IMR-90 (cell line): ENCODE measurements around the gene RMI1. TPM values are rescaled to one million over a fixed set of nuclear protein-coding genes. Genes with fewer than 3 reads are reported as not detected.

Experiments
- ATAC-seq: fragments of 200-7000 bp; cut with Tn5 transposase; 2 replicates; pipeline ENCODE4 v1.9.1; 2020; ENCODE audit warnings: low read depth, mild to moderate bottlenecking, moderate library complexity
- BruUV-seq: library from RNA; stranded (reverse); fragments of 400-500 nt; replicated peaks from 2 replicates; lab custom pipeline; 2021; lab: Mats Ljungman, UMichigan
- CTCF ChIA-PET: fragments of 300-600 bp; formaldehyde crosslinking; extraction: SDS; loops from one replicate; lab custom pipeline; 2021; ENCODE audit warnings: antibody characterized with exemption; lab: Yijun Ruan, JAX
- POLR2A ChIA-PET: fragments of 300-600 bp; sonication (Branson Sonifier 250); formaldehyde crosslinking; loops from one replicate; lab custom pipeline; 2022; ENCODE audit warnings: antibody characterized with exemption; ENCODE audit not compliant: unreplicated experiment; lab: Charles Lee
- DNase-seq: peaks from one replicate; pipeline ENCODE4 v3.0.0; 2013
- H2AFZ ChIP-seq: replicated peaks from 2 replicates; pipeline ENCODE3; 2013; ENCODE audit warnings: low read length, mild to moderate bottlenecking; ENCODE audit not compliant: poor library complexity
- H2AK5ac ChIP-seq: 2 replicates; pipeline ENCODE4 v1.6.1; 2013; ENCODE audit warnings: low read depth, low read length, inconsistent platforms
- H2AK9ac ChIP-seq: replicated peaks from 2 replicates; pipeline ENCODE3; 2013; ENCODE audit warnings: mild to moderate bottlenecking, low read depth, low read length, moderate library complexity; ENCODE audit not compliant: poor library complexity
- H2BK120ac ChIP-seq: 2 replicates; pipeline ENCODE4 v1.6.1; 2013; ENCODE audit warnings: low read depth, low read length, inconsistent platforms
- H2BK15ac ChIP-seq: 3 replicates; pipeline ENCODE4 v1.6.1; 2013; ENCODE audit warnings: low read depth, low read length, inconsistent platforms
- H2BK20ac ChIP-seq: 2 replicates; pipeline ENCODE4 v1.6.1; 2013; ENCODE audit warnings: low read depth, mild to moderate bottlenecking, inconsistent platforms, low read length, moderate library complexity
- H2BK5ac ChIP-seq: 2 replicates; pipeline ENCODE4 v1.6.1; 2013; ENCODE audit warnings: mild to moderate bottlenecking, low read depth, low read length, inconsistent platforms; ENCODE audit not compliant: poor library complexity, severe bottlenecking
- H3K14ac ChIP-seq: replicated peaks from 2 replicates; pipeline ENCODE4 v1.6.1; 2013; ENCODE audit warnings: low read depth, low read length, inconsistent platforms
- H3K18ac ChIP-seq: 2 replicates; pipeline ENCODE4 v1.6.1; 2013; ENCODE audit warnings: low read depth, low read length, control low read depth
- H3K23ac ChIP-seq: 2 replicates; pipeline ENCODE4 v1.6.1; 2013; ENCODE audit warnings: low read depth, low read length, inconsistent platforms
- H3K27ac ChIP-seq: 2 replicates; pipeline ENCODE4 v1.5.1; 2013; ENCODE audit warnings: mild to moderate bottlenecking, control low read depth, low read length; ENCODE audit not compliant: insufficient read depth
- H3K27me3 ChIP-seq: 2 replicates; pipeline ENCODE4 v1.6.1; 2013; ENCODE audit warnings: low read length; ENCODE audit not compliant: control insufficient read depth, insufficient read depth
- H3K36me3 ChIP-seq: 2 replicates; pipeline ENCODE4 v1.6.1; 2013; ENCODE audit warnings: low read length, mixed read lengths; ENCODE audit not compliant: control insufficient read depth, insufficient read depth
- H3K4ac ChIP-seq: 2 replicates; pipeline ENCODE4 v1.6.1; 2013; ENCODE audit warnings: low read depth, low read length, inconsistent platforms
- H3K4me1 ChIP-seq: 2 replicates; pipeline ENCODE4 v1.6.1; 2013; ENCODE audit warnings: low read length, mixed read lengths; ENCODE audit not compliant: control insufficient read depth, insufficient read depth
- H3K4me2 ChIP-seq: 2 replicates; pipeline ENCODE4 v1.6.1; 2013; ENCODE audit warnings: low read depth, mild to moderate bottlenecking, control low read depth, low read length, moderate library complexity
- H3K4me3 ChIP-seq: 2 replicates; pipeline ENCODE4 v1.5.1; 2013; ENCODE audit warnings: low read depth, mild to moderate bottlenecking, control low read depth, low read length, moderate library complexity; ENCODE audit not compliant: insufficient read depth
- H3K56ac ChIP-seq: 2 replicates; pipeline ENCODE4 v1.6.1; 2013; ENCODE audit warnings: low read length, inconsistent platforms; ENCODE audit not compliant: insufficient read depth; ENCODE audit errors: extremely low read depth
- H3K79me1 ChIP-seq, 2 experiments: 2 replicates each; pipeline ENCODE4 v1.6.1; 2013; ENCODE audit warnings: low read length in 2 of 2, inconsistent platforms in 1 of 2, low read depth in 1 of 2
- H3K9ac ChIP-seq: 2 replicates; pipeline ENCODE4 v1.6.1; 2013; ENCODE audit warnings: low read depth, low read length, control low read depth
- H3K9me1 ChIP-seq: 2 replicates; pipeline ENCODE4 v1.6.1; 2013; ENCODE audit warnings: low read length, inconsistent platforms; ENCODE audit not compliant: insufficient read depth
- H3K9me3 ChIP-seq: 2 replicates; pipeline ENCODE4 v1.6.1; 2013; ENCODE audit warnings: low read length; ENCODE audit not compliant: control insufficient read depth, insufficient read depth
- H4K20me1 ChIP-seq: 2 replicates; pipeline ENCODE4 v1.6.1; 2013; ENCODE audit warnings: low read length, inconsistent platforms; ENCODE audit not compliant: insufficient read depth
- H4K5ac ChIP-seq: 2 replicates; pipeline ENCODE4 v1.6.1; 2013; ENCODE audit warnings: mild to moderate bottlenecking, low read depth, low read length, control low read depth
- H4K8ac ChIP-seq, 2 experiments: 2 replicates each; pipeline ENCODE4 v1.6.1; 2013; ENCODE audit warnings: low read depth in 2 of 2, low read length in 2 of 2, control low read depth in 1 of 2, inconsistent platforms in 1 of 2
- H4K91ac ChIP-seq: 2 replicates; pipeline ENCODE4 v1.6.1; 2013; ENCODE audit warnings: low read depth, low read length, inconsistent platforms; ENCODE audit not compliant: insufficient read depth
- CHD1 ChIP-seq: IDR thresholded peaks from 2 replicates; pipeline ENCODE4 v1.6.1; 2012; ENCODE audit warnings: low read depth, low read length, improper control_type of control experiment
- MAFK ChIP-seq: IDR thresholded peaks from 2 replicates; pipeline ENCODE4 v1.6.1; 2012; ENCODE audit warnings: low read depth, low read length, improper control_type of control experiment
- MXI1 ChIP-seq: IDR thresholded peaks from 2 replicates; pipeline ENCODE4 v1.6.1; 2012; ENCODE audit warnings: low read depth, mild to moderate bottlenecking, low read length, moderate library complexity, borderline replicate concordance
- RAD21 ChIP-seq: IDR thresholded peaks from 2 replicates; pipeline ENCODE4 v1.6.1; 2012; ENCODE audit warnings: low read length, improper control_type of control experiment
- RCOR1 ChIP-seq: IDR thresholded peaks from 2 replicates; pipeline ENCODE4 v1.6.1; 2012; ENCODE audit warnings: mild to moderate bottlenecking, low read length, improper control_type of control experiment; ENCODE audit not compliant: insufficient replicate concordance
- SMC3 ChIP-seq: fragments of 150-350 bp; IDR thresholded peaks from 2 replicates; pipeline ENCODE4 v1.6.1; 2016; ENCODE audit warnings: low read depth, mild to moderate bottlenecking, antibody characterized with exemption, low read length, moderate library complexity
- WGBS, 2 experiments: methylation state at CpG; one replicate each; pipeline versions ENCODE4 v1.1.5 to v1.1.7; 2013; ENCODE audit warnings: missing lambda C conversion rate in 2 of 2; ENCODE audit not compliant: insufficient read length in 1 of 2; ENCODE audit errors: extremely low coverage in 2 of 2; 5-methylcytosine and 5-hydroxymethylcytosine counted together
- dilution Hi-C: fragments of 300-500 bp; cut with HindIII; formaldehyde crosslinking; loops from one replicate; pipeline ENCODE4 v1.14.3; 2018; ENCODE audit warnings: low sequenced_read_pairs; ENCODE audit not compliant: unreplicated experiment
- in situ Hi-C: fragments of 300-500 bp; cut with MboI; formaldehyde crosslinking; loops from 3 replicates; pipeline ENCODE4 v1.14.3; 2019; ENCODE audit warnings: low sequenced_read_pairs, inconsistent platforms, mixed read lengths
- intact Hi-C: fragments of 100-400 bp; cut with micrococcal nuclease; formaldehyde crosslinking; loops from 2 replicates; pipeline ENCODE4 v1.10.0; 2022
- polyA plus RNA-seq, 3 experiments: library from polyadenylated mRNA; depleted of rRNA; stranded (reverse); fragments of >200 nt; gene quantifications; 2 replicates each; pipeline ENCODE4 v1.2.3, GENCODE V29; 2012; ENCODE audit warnings: low replicate concordance in 1 of 3
- total RNA-seq: library from RNA; depleted of rRNA; stranded (reverse); fragments of >200 nt; gene quantifications from 2 replicates; pipeline ENCODE4 v1.2.3, GENCODE V29; 2012
- TF ChIP-seq, protein P1 (sequence below): fragments of 150-350 bp; IDR thresholded peaks from 2 replicates; pipeline ENCODE4 v1.6.1; 2016; ENCODE audit warnings: low read depth, mild to moderate bottlenecking, low read length, moderate library complexity, borderline replicate concordance

The RMI1 gene
- total and polyA plus RNA-seq, 2 of the 4 experiments (the other 2 are of a cell fraction) = 4.4 to 6.8 TPM

DNA sequence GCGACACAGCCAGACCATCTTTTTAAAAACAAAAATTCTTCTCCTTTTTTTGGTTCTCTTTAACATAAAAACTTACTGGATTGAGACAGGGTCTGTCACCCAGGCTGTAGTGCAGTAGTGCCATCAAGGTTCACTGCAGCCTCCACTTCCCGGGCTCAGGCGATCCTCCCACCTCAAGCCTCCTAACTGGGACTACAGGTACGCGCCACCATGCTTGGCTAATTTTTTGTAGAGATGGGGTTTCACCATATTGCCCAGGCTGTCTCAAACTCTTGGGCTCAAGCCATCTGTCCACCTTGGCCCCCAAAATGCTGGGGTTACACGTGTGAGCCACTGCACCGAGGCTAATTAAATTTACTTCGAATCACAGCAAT, 14.4 kb upstream of the RMI1 start:
- H3K36me3 ChIP-seq = peaks cover 23% of the 10 kb centered on the region
- peaks cover 4% of the 10 kb centered on the region; the same call in 1 of the 2 replicates for H3K4me1 ChIP-seq
- no peak overlapping the region for H4K5ac ChIP-seq
- no peak overlapping the region for H2BK120ac ChIP-seq
- no peak overlapping the region for H2BK15ac ChIP-seq
- dilution Hi-C loops (no loop called here), intact Hi-C loops (loop anchor here (5.0 kb wide), 1 partner anchor 336 kb away; no protein-coding TSS in a partner anchor), in situ Hi-C loops (no loop called here)
- H3K27me3 ChIP-seq = no peaks in the 10 kb centered on the region
- no peak overlapping the region for H4K8ac ChIP-seq
- no peak overlapping the region for H3K14ac ChIP-seq
- no peak overlapping the region for H2AFZ ChIP-seq
- no CpG with 5 or more reads among the region's 8 CpGs for WGBS, 2 experiments
- no peak for ATAC-seq
- H2BK20ac ChIP-seq = no peak overlapping the region
- no peaks in the 10 kb centered on the region for H3K9me1 ChIP-seq
- H3K23ac ChIP-seq = no peak overlapping the region
- H4K91ac ChIP-seq = no peak overlapping the region
- no peak overlapping the region for H3K4me2 ChIP-seq
- ChIA-PET POLR2A (no interaction called here), CTCF (no interaction called here)
- no peak overlapping the region for H3K27ac ChIP-seq
- H3K9me3 ChIP-seq = no peaks in the 10 kb centered on the region
- BruUV-seq = no TSS peak
- H3K18ac ChIP-seq = no peak overlapping the region
- no peak overlapping the region for H2AK5ac ChIP-seq
- peaks cover 0 to 4% of the 10 kb centered on the region in 2 experiments; a peak in 2 of 4 replicates for H3K79me1 ChIP-seq
- no peak overlapping the region for H3K9ac ChIP-seq
- DNase-seq = no peak
- H2AK9ac ChIP-seq = no peak overlapping the region
- H3K56ac ChIP-seq = no peak overlapping the region
- peaks cover 20% of the 10 kb centered on the region; the same call in 1 of the 2 replicates for H4K20me1 ChIP-seq
- no peak overlapping the region for H3K4me3 ChIP-seq
- no peak overlapping the region for H2BK5ac ChIP-seq
- H3K4ac ChIP-seq = no peak overlapping the region
- TF ChIP-seq SMC3 = no peak
- TF ChIP-seq, protein P1, sequence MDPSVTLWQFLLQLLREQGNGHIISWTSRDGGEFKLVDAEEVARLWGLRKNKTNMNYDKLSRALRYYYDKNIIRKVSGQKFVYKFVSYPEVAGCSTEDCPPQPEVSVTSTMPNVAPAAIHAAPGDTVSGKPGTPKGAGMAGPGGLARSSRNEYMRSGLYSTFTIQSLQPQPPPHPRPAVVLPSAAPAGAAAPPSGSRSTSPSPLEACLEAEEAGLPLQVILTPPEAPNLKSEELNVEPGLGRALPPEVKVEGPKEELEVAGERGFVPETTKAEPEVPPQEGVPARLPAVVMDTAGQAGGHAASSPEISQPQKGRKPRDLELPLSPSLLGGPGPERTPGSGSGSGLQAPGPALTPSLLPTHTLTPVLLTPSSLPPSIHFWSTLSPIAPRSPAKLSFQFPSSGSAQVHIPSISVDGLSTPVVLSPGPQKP = no peak
- TF ChIP-seq MXI1 = no peak
- no peak for TF ChIP-seq RAD21
- no peak for TF ChIP-seq CHD1
- no peak for TF ChIP-seq MAFK
- no peak for TF ChIP-seq RCOR1
